Sigmoid colon (tissue), 7 donors: ENCODE measurements around the gene PPM1A. TPM values are rescaled to one million over a fixed set of nuclear protein-coding genes. Genes with fewer than 3 reads are reported as not detected.

Experiments used
- polyA plus RNA-seq, 3 donors: library from polyadenylated mRNA; stranded (reverse); fragments of 200-250 nt; gene quantifications; one replicate each; pipeline ENCODE4 v1.2.3, GENCODE V29; 2013
- total RNA-seq, 4 donors: library from RNA; depleted of rRNA; stranded (reverse); fragments of >200 nt; gene quantifications; one replicate each; pipeline ENCODE4 v1.1.0, GENCODE V29; 2016
- donor health status: healthy with polysubstance abuse.
- donor health status: Bipolar disorder and iron deficiency.
- donor health status: healthy.

PPM1A gene
- total and polyA plus RNA-seq, 7 donors: 34.9 to 116 (median 55.6) TPM

Other genes with a start within 250 kb of the PPM1A start
- gene PCNX4, start 157.3 kb upstream of the PPM1A start, total RNA-seq: 10 to 100 TPM; 43.8 to 55.9 (median 44.3) TPM
- gene PCNX4, start 157.3 kb upstream of the PPM1A start, polyA plus RNA-seq: 10 to 100 TPM in 1 of 3 donors, 1 to 10 TPM in 2; 3.7 to 10.2 (median 9.9) TPM
- 10 to 100 TPM; 43.7 to 70.9 (median 59.7) TPM for gene DHRS7, start 83.8 kb upstream of the PPM1A start, total RNA-seq
- 10 to 100 TPM; 18.0 to 49.2 (median 22.7) TPM for gene DHRS7, start 83.8 kb upstream of the PPM1A start, polyA plus RNA-seq
- 1 to 10 TPM in 1 of 4 donors, under 1 TPM in 2, not detected in 1; 0.16 to 1.6 (median 0.36) TPM for gene C14orf39, start 236.8 kb downstream of the PPM1A start, total RNA-seq
- gene C14orf39, start 236.8 kb downstream of the PPM1A start, polyA plus RNA-seq: not detected